ENCODE data around the gene FGFR2.
A peak's percentile ranks its signal among the peaks of the same experiment; 100 is the strongest.

The FGFR2 gene
- total RNA-seq: 0.69 to 1.7 (median 1.2) reads per million in 3 donors

DNA sequence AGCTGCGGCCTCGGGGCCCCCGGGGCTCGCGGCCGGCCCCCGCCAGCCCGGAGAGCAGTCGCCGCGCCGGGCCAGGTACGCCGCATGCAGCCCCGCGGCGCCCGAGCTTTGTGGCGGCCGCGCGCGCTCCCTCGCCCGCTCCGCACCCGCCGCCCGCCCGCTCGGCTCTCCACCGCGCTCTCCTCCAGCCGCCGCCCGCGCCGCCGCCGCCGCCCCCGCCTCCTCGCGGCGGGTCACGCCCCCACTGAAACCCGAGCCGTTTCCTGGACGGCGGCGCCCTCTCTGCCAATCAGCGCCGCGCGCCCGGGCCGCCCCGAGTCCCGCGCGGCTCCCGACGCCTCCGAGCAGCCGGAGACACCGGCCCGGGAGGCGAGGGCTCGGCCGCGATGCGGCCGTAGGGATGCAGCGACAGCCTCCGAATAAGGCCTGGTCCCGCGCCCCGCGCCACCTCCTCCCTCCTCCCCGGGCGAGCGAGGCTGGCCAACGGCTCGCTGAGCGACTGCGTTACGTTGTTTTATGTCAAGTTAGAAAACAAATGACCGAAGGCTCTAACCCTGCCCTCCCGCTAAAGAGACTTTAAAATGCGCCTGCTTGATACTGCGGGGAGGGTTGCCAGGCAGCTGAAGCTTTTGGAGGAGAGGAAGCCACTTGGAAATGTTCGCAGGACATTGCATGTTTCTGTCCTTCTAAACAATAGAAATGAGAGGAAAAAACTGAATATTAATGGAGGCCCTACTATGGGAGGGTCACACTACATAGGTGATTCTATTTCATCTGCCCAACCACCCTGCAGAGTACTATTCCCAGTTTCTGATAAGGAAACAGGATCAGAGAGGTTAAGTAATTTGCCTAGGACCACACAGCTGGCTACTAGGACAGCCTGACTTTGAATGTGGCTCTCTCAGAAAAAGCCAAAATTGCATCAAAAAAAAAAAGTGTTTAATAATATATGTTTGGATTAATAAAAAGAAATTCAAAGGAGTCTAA, at the start of gene FGFR2:
Gene FGFR2 (minus strand): TSS at position 182 of the 987 bp plus-strand sequence. CDS start 4,627 bp downstream, outside the sequence.
- Histone ChIP-seq H3K27ac (ENCODE audit: insufficient read depth, low read length, poor library complexity, severe bottlenecking) (no peak within 1 kb of the TSS), H3K9me3 (ENCODE audit: control insufficient read depth, low read length) (no peaks in the 10 kb centered on the region), H3K36me3 (ENCODE audit: control insufficient read depth, insufficient read depth, low read length) (no peaks in the 10 kb centered on the region), H3K4me1 (ENCODE audit: control insufficient read depth, insufficient read depth, low read length, poor library complexity, severe bottlenecking) (peaks cover 6% of the 10 kb centered on the region), H3K4me3 (ENCODE audit: insufficient read depth, low read depth, low read length, poor library complexity, severe bottlenecking) (peak within 1 kb of the TSS; percentile 32), H3K27me3 (replicated peaks; ENCODE audit: control insufficient read depth, insufficient read depth, low read length, poor library complexity, severe bottlenecking) (peaks cover 6% of the 10 kb centered on the region)
- no peak for DNase-seq

DNA sequence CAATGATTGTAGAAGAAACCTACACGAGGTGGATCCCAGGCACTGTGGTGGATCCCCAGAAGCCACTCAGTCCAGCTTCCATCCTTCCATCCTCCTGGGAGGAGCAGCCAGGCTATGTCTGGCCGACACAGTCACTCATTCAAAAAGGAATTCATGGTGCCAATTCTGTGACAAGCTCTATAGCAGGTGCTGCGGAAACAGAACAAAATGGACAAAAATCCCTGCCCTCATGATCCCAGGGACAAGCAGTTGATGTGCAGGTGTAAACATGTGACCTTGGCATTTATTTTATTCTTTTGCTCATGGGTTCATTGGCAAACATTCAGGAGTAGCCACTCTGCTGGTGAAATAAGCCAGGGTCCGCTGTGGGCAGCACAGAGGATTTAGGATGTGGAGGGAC, 49.2 kb upstream of the FGFR2 start:
- Histone ChIP-seq H3K4me1 (ENCODE audit: control insufficient read depth, insufficient read depth, low read length, poor library complexity, severe bottlenecking) (no peaks in the 10 kb centered on the region), H3K27ac (ENCODE audit: insufficient read depth, low read length, poor library complexity, severe bottlenecking) (no peak overlapping the region), H3K4me3 (ENCODE audit: insufficient read depth, low read depth, low read length, poor library complexity, severe bottlenecking) (no peak overlapping the region), H3K27me3 (replicated peaks; ENCODE audit: control insufficient read depth, insufficient read depth, low read length, poor library complexity, severe bottlenecking) (peaks cover 3% of the 10 kb centered on the region), H3K9me3 (ENCODE audit: control insufficient read depth, low read length) (no peaks in the 10 kb centered on the region), H3K36me3 (ENCODE audit: control insufficient read depth, insufficient read depth, low read length) (no peaks in the 10 kb centered on the region)
- no peak for DNase-seq

DNA sequence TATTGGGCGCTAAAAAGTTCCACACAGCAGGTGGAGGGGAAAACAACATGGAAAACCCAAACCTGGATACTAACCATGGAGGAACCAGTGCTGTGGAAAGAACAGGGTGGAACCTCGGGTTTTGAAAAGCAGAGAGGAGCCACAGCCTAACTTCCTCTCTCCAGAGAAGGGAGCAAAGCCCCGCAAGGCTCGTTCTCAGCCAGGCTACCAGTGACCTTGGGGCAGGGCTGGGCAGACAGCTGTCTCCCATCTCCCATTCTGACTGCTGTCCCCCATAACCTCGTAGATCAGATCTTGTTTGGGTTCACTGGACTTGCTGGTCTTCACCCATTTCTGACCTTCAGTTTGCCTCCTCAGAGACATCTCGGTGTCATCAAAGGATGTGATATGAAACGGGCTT, 47.5 kb upstream of the FGFR2 start:
- no peak overlapping the region for H3K4me3 ChIP-seq (ENCODE audit: insufficient read depth, low read depth, low read length, poor library complexity, severe bottlenecking)
- DNase-seq: no peak
- no peaks in the 10 kb centered on the region for H3K9me3 ChIP-seq (ENCODE audit: control insufficient read depth, low read length)
- H3K4me1 ChIP-seq (ENCODE audit: control insufficient read depth, insufficient read depth, low read length, poor library complexity, severe bottlenecking): no peaks in the 10 kb centered on the region
- no peaks in the 10 kb centered on the region for H3K36me3 ChIP-seq (ENCODE audit: control insufficient read depth, insufficient read depth, low read length)
- peaks cover 3% of the 10 kb centered on the region for H3K27me3 ChIP-seq (replicated peaks; ENCODE audit: control insufficient read depth, insufficient read depth, low read length, poor library complexity, severe bottlenecking)
- no peak overlapping the region for H3K27ac ChIP-seq (ENCODE audit: insufficient read depth, low read length, poor library complexity, severe bottlenecking)

DNA sequence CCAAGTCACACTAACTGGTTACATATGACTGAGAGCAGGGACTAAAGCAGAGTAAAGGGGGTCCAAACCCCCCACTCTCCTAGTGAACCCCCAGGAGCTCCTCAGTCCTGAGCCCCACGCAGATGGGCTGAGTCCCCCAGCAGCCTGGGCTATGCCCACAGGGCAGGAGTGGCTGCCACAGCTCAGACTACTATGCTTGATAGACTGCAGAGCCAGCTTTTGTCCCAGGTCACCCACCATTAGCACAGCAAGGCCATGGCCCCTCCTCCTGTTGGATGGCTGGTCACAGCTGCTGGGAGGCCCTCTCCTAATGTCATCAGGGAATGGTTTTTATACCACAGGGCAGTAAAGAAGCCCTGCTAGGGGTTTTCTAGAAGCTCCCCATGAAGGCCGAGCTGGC, 46.3 kb upstream of the FGFR2 start:
- Histone ChIP-seq H3K9me3 (ENCODE audit: control insufficient read depth, low read length) (no peaks in the 10 kb centered on the region), H3K4me3 (ENCODE audit: insufficient read depth, low read depth, low read length, poor library complexity, severe bottlenecking) (no peak overlapping the region), H3K4me1 (ENCODE audit: control insufficient read depth, insufficient read depth, low read length, poor library complexity, severe bottlenecking) (no peaks in the 10 kb centered on the region), H3K27me3 (replicated peaks; ENCODE audit: control insufficient read depth, insufficient read depth, low read length, poor library complexity, severe bottlenecking) (peaks cover 3% of the 10 kb centered on the region), H3K36me3 (ENCODE audit: control insufficient read depth, insufficient read depth, low read length) (no peaks in the 10 kb centered on the region), H3K27ac (ENCODE audit: insufficient read depth, low read length, poor library complexity, severe bottlenecking) (no peak overlapping the region)
- DNase-seq: no peak

DNA sequence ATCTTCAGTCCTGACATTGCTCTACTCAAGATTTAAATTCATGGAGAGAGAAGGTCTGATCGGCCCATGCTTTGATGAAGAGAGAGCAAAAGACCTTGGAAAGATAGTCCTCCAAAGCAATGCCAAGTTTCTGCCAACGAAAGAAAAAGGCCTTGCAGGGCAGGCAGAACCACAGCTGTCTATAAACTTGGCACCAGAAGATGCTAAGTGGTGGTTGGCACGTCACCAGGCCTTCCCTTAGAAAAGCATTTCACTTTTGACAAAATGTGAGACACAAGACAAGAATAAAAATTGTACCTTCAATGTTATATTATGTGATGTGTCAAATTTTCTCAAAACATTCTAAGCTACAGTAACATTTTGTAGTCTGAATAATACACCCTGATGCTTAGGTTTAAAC, 42.0 kb upstream of the FGFR2 start:
- Histone ChIP-seq H3K9me3 (ENCODE audit: control insufficient read depth, low read length) (no peaks in the 10 kb centered on the region), H3K27ac (ENCODE audit: insufficient read depth, low read length, poor library complexity, severe bottlenecking) (no peak overlapping the region), H3K4me3 (ENCODE audit: insufficient read depth, low read depth, low read length, poor library complexity, severe bottlenecking) (no peak overlapping the region), H3K36me3 (ENCODE audit: control insufficient read depth, insufficient read depth, low read length) (no peaks in the 10 kb centered on the region), H3K4me1 (ENCODE audit: control insufficient read depth, insufficient read depth, low read length, poor library complexity, severe bottlenecking) (no peaks in the 10 kb centered on the region), H3K27me3 (replicated peaks; ENCODE audit: control insufficient read depth, insufficient read depth, low read length, poor library complexity, severe bottlenecking) (no peaks in the 10 kb centered on the region)
- no peak for DNase-seq

DNA sequence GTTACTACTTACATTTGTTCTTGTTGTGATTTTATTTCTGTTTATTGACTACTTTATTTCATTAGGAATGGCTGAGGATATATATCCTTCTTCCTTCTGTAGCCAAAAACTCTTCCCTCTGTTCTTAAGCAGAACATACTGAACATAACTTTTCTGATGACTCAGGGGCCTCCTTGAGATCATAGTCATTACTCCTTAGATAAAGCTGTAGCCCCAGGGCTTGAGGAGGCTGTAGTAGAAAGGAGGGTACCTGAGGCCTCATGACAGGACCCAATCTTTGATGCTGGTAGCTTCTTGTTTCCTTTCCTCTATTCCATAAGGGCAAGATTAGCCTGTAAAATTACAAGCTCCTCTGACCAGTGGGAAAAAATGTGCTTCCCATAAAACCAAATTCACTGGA, 41.2 kb upstream of the FGFR2 start:
- Histone ChIP-seq H3K27ac (ENCODE audit: insufficient read depth, low read length, poor library complexity, severe bottlenecking) (no peak overlapping the region), H3K36me3 (ENCODE audit: control insufficient read depth, insufficient read depth, low read length) (no peaks in the 10 kb centered on the region)
- no peak for DNase-seq

DNA sequence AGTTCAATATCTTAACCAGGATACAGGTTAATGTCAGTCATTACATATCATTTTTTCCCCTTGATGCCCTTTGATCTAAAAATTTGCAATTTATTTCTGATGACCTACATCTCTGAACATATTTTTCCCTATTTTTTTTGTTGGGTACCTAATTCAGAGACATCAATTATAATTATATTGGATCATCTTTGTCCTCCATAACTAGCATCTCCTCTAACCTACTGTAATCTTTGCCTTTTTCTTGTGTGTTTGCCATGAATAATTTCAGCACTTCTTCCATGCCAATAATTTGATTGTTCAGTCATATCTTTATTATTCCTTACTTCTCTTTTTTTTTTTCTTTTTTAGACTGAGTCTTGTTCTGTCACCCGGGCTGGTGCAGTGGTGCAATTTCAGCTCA, 39.2 kb upstream of the FGFR2 start:
- no peaks in the 10 kb centered on the region for H3K27me3 ChIP-seq (replicated peaks; ENCODE audit: control insufficient read depth, insufficient read depth, low read length, poor library complexity, severe bottlenecking)
- no peak overlapping the region for H3K27ac ChIP-seq (ENCODE audit: insufficient read depth, low read length, poor library complexity, severe bottlenecking)
- H3K4me1 ChIP-seq (ENCODE audit: control insufficient read depth, insufficient read depth, low read length, poor library complexity, severe bottlenecking): no peaks in the 10 kb centered on the region
- no peaks in the 10 kb centered on the region for H3K9me3 ChIP-seq (ENCODE audit: control insufficient read depth, low read length)
- no peak overlapping the region for H3K4me3 ChIP-seq (ENCODE audit: insufficient read depth, low read depth, low read length, poor library complexity, severe bottlenecking)
- DNase-seq: no peak
- H3K36me3 ChIP-seq (ENCODE audit: control insufficient read depth, insufficient read depth, low read length): no peaks in the 10 kb centered on the region

More for the DNA sequence above, 41.2 kb upstream of the FGFR2 start:
- Histone ChIP-seq H3K4me1 (ENCODE audit: control insufficient read depth, insufficient read depth, low read length, poor library complexity, severe bottlenecking) (no peaks in the 10 kb centered on the region), H3K9me3 (ENCODE audit: control insufficient read depth, low read length) (no peaks in the 10 kb centered on the region), H3K27me3 (replicated peaks; ENCODE audit: control insufficient read depth, insufficient read depth, low read length, poor library complexity, severe bottlenecking) (no peaks in the 10 kb centered on the region), H3K4me3 (ENCODE audit: insufficient read depth, low read depth, low read length, poor library complexity, severe bottlenecking) (no peak overlapping the region)

DNA sequence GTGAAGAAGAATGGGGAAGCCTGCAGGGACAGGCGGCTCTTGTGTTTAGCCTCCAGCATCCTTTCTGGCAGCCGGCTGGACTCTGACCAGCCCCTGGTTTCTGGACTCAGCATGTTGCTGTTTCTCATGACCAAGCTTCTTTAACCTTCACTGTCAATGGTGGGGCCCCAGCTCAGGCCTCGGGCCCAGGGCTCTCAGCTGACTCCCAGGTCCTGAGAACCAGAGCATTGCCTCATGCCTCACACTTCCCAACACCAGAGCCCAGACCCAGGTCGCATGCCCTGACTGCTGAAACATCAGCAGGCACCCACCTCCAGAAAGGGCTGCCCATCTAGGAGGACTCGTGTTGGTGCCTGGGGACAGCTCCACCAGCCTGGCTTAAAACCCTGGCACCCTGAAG, 34.8 kb upstream of the FGFR2 start:
- Histone ChIP-seq H3K36me3 (ENCODE audit: control insufficient read depth, insufficient read depth, low read length) (no peaks in the 10 kb centered on the region), H3K9me3 (ENCODE audit: control insufficient read depth, low read length) (no peaks in the 10 kb centered on the region), H3K27me3 (replicated peaks; ENCODE audit: control insufficient read depth, insufficient read depth, low read length, poor library complexity, severe bottlenecking) (no peaks in the 10 kb centered on the region), H3K4me1 (ENCODE audit: control insufficient read depth, insufficient read depth, low read length, poor library complexity, severe bottlenecking) (no peaks in the 10 kb centered on the region), H3K27ac (ENCODE audit: insufficient read depth, low read length, poor library complexity, severe bottlenecking) (no peak overlapping the region), H3K4me3 (ENCODE audit: insufficient read depth, low read depth, low read length, poor library complexity, severe bottlenecking) (no peak overlapping the region)
- DNase-seq: no peak

DNA sequence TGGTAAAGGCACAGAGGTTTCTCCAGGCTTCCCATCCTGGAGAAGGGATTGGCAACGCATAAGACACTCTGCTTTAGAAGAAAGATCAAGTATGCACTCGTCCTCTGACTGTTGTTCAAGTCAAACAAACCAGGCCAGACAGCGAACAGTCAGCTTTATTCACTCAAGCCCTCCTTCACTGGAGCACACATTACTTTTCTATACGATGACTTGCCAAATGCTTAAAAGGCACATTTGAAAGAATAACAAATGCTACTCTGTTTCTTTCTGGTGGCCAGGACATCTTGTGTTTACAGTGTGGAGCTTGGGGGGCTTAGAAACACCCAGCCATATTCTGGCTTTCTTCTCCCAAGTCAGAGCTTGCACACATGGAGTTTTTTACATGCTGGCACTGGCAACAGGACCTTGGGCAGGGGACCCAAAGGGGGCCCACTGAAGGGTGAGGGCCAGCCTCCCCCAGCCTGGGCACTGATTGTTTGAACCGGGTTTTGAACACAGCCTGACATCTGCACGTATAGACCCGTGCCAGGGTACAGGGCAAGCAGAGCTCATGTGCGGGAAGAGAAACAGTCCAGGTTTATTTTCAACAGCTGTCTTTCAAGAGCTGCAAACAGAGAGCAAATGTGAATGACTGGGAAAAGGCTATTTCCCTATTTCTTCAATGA, 33.3 kb upstream of the FGFR2 start:
- H3K36me3 ChIP-seq (ENCODE audit: control insufficient read depth, insufficient read depth, low read length): no peaks in the 10 kb centered on the region
- H3K4me1 ChIP-seq (ENCODE audit: control insufficient read depth, insufficient read depth, low read length, poor library complexity, severe bottlenecking): no peaks in the 10 kb centered on the region
- DNase-seq: no peak
- no peak overlapping the region for H3K27ac ChIP-seq (ENCODE audit: insufficient read depth, low read length, poor library complexity, severe bottlenecking)
- no peaks in the 10 kb centered on the region for H3K27me3 ChIP-seq (replicated peaks; ENCODE audit: control insufficient read depth, insufficient read depth, low read length, poor library complexity, severe bottlenecking)
- H3K4me3 ChIP-seq (ENCODE audit: insufficient read depth, low read depth, low read length, poor library complexity, severe bottlenecking): no peak overlapping the region
- H3K9me3 ChIP-seq (ENCODE audit: control insufficient read depth, low read length): no peaks in the 10 kb centered on the region

DNA sequence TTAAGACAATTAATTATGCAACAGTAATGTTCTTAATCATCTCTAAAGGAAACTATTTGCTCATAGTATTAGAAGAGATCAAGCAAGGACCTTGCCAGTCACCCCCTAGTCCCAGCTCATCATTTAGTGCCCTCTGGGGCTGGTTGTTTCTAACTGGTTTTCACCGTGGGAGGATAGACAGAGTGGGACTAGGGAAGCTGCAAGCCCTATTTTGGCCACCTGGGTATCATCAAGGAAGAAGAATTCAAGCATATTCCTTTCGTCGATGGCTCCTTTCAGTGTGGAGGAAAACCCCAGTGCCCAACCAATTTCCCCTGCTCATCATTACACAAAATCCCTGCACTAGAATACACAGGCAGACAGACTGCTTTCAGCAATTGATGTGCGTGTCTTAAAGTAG, 30.6 kb upstream of the FGFR2 start:
- no peak for DNase-seq
- Histone ChIP-seq H3K27me3 (replicated peaks; ENCODE audit: control insufficient read depth, insufficient read depth, low read length, poor library complexity, severe bottlenecking) (no peaks in the 10 kb centered on the region), H3K4me1 (ENCODE audit: control insufficient read depth, insufficient read depth, low read length, poor library complexity, severe bottlenecking) (no peaks in the 10 kb centered on the region), H3K36me3 (ENCODE audit: control insufficient read depth, insufficient read depth, low read length) (no peaks in the 10 kb centered on the region), H3K9me3 (ENCODE audit: control insufficient read depth, low read length) (no peaks in the 10 kb centered on the region), H3K4me3 (ENCODE audit: insufficient read depth, low read depth, low read length, poor library complexity, severe bottlenecking) (no peak overlapping the region), H3K27ac (ENCODE audit: insufficient read depth, low read length, poor library complexity, severe bottlenecking) (no peak overlapping the region)

Measured in effector memory CD4-positive, alpha-beta T cell (primary cell).